ENCODE measurements around the gene RNF151.

Gene RNF151

DNA sequence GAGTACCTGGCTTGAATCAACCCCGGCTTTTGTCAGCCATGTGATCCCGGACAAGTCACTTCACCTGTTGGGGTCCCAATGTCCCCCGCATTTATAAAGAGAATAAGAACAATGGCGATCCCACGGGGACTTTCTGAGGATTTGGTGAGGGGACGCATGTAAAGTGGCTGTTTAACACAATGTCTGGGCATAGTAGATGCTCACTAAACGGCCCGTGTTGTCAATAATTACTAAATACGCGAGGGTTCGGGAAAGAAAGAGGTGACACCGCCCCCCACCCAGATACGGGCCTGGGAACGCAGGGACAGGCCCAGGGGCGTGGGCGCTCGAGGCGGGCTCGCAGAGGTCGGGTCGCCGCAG, 24.9 kb downstream of the RNF151 start:
- no peak for DNase-seq (ENCODE audit: low spot score)

- DNase-seq (ENCODE audit: low spot score), result peak; percentile 97
These were observed 25.5 kb downstream of the RNF151 start for GRCh38 chr16:1991948-1992703.

- DNase-seq (ENCODE audit: low spot score), result no peak
These were observed 26.2 kb downstream of the RNF151 start for GRCh38 chr16:1992704-1993317.

DNA sequence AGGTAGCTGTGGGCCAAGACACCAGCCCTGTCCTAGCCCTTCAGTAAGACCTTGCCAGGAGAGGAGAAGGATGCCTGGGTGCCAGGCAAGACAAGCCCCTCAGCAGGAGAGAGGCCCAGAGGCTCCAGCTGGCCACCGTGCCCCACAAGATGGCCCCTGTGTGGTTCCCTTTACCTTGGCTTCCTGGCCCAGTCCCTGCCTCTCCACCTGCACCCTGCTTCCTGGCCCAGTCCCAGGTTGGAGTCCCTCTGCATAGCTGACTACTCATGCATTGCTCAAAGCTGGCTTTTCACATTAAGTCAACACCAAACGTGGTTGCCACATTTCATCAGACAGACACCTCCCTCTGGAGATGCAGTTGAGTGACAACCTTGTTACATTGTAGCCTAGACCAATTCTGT, 27.1 kb downstream of the RNF151 start:
- no peak for DNase-seq (ENCODE audit: low spot score)

- no peak for DNase-seq (ENCODE audit: low spot score)
These were observed 31.1 kb downstream of the RNF151 start for GRCh38 chr16:1997494-1998359.

- no peak for DNase-seq (ENCODE audit: low spot score)
These were observed 31.7 kb downstream of the RNF151 start for GRCh38 chr16:1998360-1998835.

- no peak for DNase-seq (ENCODE audit: low spot score)
These were observed 32.5 kb downstream of the RNF151 start for GRCh38 chr16:1998852-1999801.

DNA sequence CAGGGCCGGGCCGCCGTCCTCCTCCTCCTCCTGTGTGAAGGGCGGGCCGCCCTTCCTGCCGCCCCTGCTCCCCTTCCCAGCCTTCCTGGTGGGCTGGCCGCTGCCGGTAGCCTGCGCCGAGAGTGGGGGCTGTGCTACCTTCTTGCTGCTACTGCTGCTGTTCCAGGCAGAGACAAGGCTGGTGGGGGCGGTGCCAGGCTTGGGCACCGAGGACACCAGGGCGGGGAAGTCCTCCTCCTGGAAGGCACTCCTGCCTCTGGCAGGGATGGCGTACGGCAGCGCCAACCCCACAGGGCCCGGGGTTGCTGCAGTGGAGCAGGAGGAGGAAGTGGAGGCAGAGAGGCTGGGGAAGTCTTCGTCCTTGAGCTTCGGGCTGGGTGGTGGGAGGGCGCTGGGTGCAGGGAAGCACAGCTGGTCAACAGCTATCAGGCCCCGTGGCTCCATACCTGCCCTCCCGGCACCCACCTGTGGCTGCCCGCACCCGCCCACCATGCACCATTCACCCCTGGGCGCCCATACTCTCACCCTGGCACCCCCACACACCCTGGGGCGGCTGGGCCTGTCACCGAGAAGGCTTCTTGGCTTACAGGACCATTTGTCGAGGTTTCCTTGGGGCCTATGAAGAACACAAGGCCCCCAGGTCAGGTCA, 33.3 kb downstream of the RNF151 start:
- DNase-seq (ENCODE audit: low spot score), result no peak

DNA sequence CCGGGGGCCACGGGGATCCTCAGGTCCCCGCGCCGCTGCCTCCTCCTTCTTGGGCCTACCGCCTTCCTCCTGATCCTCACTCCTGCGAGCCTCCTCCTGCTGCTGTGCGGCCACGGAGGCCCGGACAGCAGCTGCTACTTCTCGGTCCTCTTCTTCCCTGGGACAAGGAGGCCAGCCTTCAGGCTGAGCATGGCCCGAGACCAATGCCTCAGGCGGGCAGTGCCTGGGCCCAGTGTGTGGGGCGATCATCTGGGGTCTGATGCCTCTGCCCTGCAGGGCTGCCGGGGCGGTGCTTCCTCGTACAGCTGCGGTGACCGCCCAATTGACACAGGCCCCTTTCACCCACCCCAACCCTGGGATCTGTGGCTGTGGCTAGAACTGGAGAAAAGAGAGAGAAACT, 34.4 kb downstream of the RNF151 start:
- DNase-seq (ENCODE audit: low spot score), result no peak

DNA sequence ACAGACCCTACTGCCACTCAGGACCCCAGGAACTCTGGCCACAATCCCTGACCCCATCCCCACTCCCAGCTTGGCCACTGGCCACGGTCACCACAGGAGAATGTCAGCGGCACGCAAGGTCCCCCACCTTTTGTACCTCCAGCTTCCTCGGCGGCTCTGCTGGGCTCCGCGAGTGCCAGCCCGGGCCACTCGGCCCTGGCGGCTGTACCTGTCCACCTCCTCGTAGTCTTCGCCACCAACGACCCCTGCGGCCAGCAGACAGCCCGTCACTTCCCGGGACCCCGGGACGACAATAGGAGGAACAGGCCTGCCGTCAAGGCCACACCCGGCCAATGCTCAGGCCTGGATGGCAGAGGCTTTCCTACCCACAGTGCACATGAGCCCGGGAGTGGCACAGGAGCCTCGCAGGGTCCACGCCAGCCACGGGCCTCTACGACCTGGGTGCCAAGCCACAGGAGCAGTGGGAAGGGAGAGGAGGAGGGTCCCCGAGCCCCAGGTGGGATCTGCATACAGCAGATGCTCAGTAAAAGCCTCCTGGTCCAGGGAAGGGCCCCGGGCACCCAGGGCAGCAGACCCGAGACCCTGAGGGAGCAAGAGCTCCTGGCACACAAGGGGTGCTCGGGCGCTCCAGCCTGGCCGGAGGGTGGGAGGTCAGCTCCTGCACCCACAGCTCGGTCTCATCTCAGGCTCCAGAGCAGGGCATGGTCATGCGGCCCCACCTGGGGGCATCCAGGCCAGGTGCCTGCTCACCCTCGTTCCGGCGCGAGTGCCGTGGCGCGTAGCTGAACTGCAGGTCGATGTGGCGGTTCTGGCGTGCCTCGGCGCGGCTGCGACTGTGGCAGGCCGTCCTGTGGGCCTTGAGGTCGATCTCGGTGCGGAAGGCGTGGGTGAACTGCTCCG, 35.0 kb downstream of the RNF151 start:
- DNase-seq (ENCODE audit: low spot score), result no peak

- no peak for DNase-seq (ENCODE audit: low spot score)
These were observed 36.0 kb downstream of the RNF151 start for GRCh38 chr16:2002406-2003230.

- no peak for DNase-seq (ENCODE audit: low spot score)
These were observed 36.7 kb downstream of the RNF151 start for GRCh38 chr16:2003231-2003826.

- peak; percentile 85 for DNase-seq (ENCODE audit: low spot score)
These were observed 37.4 kb downstream of the RNF151 start for GRCh38 chr16:2003827-2004641.

DNA sequence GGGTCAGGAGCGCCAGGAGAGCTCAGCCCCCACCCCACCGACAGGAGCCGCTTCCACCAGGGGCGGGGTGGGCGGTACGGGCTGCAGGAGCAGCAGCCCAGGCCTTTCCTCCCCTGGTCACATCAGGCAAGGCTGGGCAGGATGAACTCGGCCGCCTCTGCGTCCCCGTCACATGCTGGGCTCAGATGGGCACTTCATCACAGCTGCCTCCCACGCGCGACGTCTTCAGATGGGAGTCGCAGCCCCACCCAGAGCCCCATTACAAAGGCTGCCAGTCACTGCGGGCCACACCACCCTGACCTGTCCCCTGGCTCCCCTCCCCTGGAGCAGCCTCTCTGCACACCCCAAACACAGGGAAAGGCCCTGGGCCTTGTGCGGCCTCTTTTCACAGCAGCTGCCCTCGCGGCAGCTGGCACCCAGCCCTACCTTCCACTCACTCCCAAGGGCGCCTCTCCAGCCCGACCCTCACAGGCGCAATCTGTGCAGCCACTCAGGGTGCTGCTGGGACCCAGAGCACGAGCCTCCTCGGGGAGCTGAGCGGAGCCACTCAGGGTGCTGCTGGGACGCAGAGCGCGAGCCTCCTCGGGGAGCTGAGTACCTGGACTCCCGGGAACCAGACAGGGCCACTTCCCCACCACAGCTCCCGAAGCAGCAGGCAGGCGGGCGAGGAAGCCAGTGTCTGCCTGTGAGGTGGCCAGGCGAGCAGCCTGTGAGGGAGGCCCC, 38.3 kb downstream of the RNF151 start:
- no peak for DNase-seq (ENCODE audit: low spot score)

- no peak for DNase-seq (ENCODE audit: low spot score)
These were observed 39.0 kb downstream of the RNF151 start for GRCh38 chr16:2005646-2006045.

- no peak for DNase-seq (ENCODE audit: low spot score)
These were observed 39.7 kb downstream of the RNF151 start for GRCh38 chr16:2006317-2006716.
